Stimulated activated naive B cell treated with anti-CD40 and anti-IgM and Interleukin-4, amounts not matched to agents 10 μg/mL and 1 μg/mL and 100 μg/mL, for 72 hours (primary cell): ENCODE measurements around the gene C3.
"Not testable (repeated sequence)": the region's sequence is repeated elsewhere in the genome, so short reads cannot be mapped to it uniquely, and the experiment has no call there.

Experiments
- ATAC-seq, 2 donors: fragments of 150-1000 bp; cut with Tn5 transposase; replicated peaks; 2 replicates each; pipeline ENCODE4 v1.10.0; 2021; ENCODE audit warnings: moderate library complexity in 1 of 2
- DNase-seq: peaks from one replicate; pipeline ENCODE4 v3.0.0; 2021
- H3K27ac Mint-ChIP-seq: one replicate; pipeline ENCODE4 v1.8.0; 2022; ENCODE audit warnings: mild to moderate bottlenecking, mixed read lengths
- H3K27me3 Mint-ChIP-seq, 2 donors: one replicate each; pipeline ENCODE4 v1.8.0; 2022; ENCODE audit warnings: mixed read lengths in 2 of 2
- H3K36me3 Mint-ChIP-seq, 2 donors: one replicate each; pipeline ENCODE4 v1.8.0; 2022; ENCODE audit warnings: mixed read lengths in 2 of 2, mild to moderate bottlenecking in 1 of 2
- H3K4me1 Mint-ChIP-seq, 2 donors: one replicate each; pipeline ENCODE4 v1.8.0; 2022; ENCODE audit warnings: mixed read lengths in 2 of 2, mild to moderate bottlenecking in 1 of 2
- H3K4me3 Mint-ChIP-seq, 2 donors: one replicate each; pipeline ENCODE4 v1.8.0; 2022; ENCODE audit warnings: mild to moderate bottlenecking in 2 of 2, mixed read lengths in 2 of 2, moderate library complexity in 1 of 2
- H3K9me3 Mint-ChIP-seq, 2 donors: one replicate each; pipeline ENCODE4 v1.8.0; 2022; ENCODE audit warnings: mixed read lengths in 2 of 2, mild to moderate bottlenecking in 1 of 2

C3 gene

DNA sequence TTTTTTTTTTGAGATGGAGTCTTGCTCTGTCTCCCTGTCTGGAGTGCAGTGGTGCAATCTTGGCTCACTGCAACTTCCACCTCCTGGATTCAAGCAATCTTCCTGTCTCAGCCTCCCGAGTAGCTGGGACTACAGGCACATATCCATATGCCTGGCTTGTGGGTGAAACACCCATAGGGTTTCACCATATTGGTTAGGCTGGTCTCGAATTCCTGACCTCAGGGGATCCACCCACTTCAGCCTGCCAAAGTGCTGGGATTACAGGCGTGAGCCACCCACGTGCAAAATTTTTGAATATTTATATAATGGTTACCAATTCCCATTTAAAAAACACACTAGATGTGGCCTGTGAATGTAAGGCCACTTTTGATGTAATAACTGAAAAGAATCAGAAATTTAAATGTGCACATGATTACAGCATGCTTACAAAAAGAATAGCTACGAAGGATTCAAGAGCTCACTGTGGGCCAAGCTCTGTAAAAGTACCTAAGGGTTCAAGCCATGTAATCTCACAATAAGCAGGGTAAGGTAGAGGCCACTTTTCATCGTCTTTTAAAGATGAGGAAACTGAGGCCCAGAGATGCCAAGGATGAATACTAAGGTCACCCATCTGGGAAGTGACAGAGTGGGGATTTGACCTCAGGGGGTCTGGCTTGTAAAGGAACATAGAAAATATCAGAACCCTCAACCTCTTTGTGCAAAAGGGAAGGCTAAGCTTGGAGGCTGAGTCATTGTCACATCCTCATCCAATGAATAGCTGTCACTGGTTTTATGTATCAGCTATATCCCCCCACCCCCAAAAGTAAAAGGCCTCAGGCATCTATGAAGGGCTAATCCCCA lies 68.3 kb downstream of the C3 start:
- Mint-ChIP-seq H3K36me3 (no peaks in the 10 kb centered on the region), H3K9me3 (no peaks in the 10 kb centered on the region), H3K27ac (no peak overlapping the region), H3K4me1 (peaks cover 10 to 17% of the 10 kb centered on the region in 2 donors), H3K27me3 (peaks cover 13 to 20% of the 10 kb centered on the region in 2 donors), H3K4me3 (no peak overlapping the region)
- ATAC-seq: no peak
- DNase-seq: no peak

DNA sequence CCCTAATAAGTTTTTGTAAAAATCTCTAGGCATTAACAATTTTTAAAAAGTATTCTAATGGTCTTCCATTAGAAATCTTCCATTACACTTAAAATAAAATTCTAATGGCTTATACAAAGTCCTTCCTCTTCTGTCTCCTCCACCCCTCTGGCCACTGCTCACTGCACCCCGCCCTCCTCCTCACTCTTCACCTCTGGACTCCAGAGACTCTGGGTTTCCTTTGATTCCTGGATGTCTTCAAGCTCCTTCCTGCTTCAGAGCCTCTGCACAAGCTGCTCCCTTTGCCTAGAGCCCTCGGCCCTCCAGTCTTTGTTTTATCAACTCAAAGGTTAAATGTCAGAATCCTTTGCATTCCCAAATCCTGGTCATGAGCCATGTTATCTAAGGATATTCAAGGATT lies 71.3 kb downstream of the C3 start:
- Mint-ChIP-seq H3K4me1 (peaks cover under 1 to 6% of the 10 kb centered on the region in 2 donors), H3K27ac (no peak overlapping the region), H3K4me3 (no peak overlapping the region), H3K9me3 (no peaks in the 10 kb centered on the region), H3K36me3 (no peaks in the 10 kb centered on the region), H3K27me3 (peaks cover 23 to 31% of the 10 kb centered on the region in 2 donors)
- no peak for DNase-seq
- ATAC-seq: no peak

DNA sequence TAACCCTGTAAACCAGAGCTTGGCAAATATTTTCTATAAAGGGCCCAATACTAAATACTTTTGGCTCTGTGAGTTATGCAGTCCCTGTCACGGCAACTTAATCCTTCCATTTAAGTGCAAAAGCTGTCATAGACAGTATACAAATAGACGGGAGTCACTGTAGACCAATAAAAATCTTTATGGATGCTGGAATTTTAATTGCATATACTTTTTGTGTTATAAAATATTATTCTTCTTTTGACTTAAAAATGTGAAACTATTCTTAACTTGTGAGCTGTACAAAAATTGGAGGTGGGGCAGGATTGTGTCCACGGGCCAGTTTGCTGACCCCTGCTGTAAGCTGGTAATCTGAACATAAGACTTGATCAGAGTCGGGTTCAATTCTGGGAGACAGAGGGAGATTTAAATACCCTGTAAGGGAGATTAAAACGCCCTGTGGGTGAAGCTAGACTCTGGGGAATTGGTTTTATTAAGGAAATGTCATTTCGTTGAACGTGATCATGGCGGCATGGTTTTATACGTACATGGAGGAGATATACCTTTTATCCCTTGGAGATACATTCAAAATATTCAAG lies 72.2 kb downstream of the C3 start:
- DNase-seq (no peak), ATAC-seq (no peak)
- H3K4me1 Mint-ChIP-seq: no peaks in the 10 kb centered on the region
- H3K9me3 Mint-ChIP-seq: no peaks in the 10 kb centered on the region
- no peak overlapping the region for H3K4me3 Mint-ChIP-seq
- H3K27ac Mint-ChIP-seq: no peak overlapping the region
- no peaks in the 10 kb centered on the region for H3K36me3 Mint-ChIP-seq
- peaks cover 23 to 28% of the 10 kb centered on the region in 2 donors for H3K27me3 Mint-ChIP-seq

DNA sequence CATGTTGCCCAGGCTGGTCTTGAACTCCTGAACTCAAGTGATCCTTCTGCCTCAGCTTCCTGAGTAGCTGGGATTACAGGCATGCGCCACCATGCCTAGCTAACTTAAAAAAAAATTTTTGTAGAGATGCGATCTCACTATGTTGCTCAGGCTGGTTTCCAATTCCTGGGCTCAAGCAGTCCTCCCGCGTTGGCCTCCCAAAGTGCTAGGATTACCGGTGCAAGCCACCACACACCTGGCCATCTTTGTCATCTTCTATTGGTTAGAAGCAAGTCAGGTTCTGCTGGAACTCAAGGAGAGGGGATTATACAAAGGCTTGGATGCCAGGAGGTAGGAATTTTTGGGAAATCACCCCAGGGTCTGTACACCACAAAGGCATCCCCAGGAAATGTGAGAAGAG lies 75.7 kb downstream of the C3 start:
- Mint-ChIP-seq H3K9me3 (no peaks in the 10 kb centered on the region), H3K4me3 (no peak overlapping the region), H3K27ac (no peak overlapping the region), H3K4me1 (peaks cover 11 to 15% of the 10 kb centered on the region in 2 donors), H3K36me3 (no peaks in the 10 kb centered on the region), H3K27me3 (peaks cover 18 to 22% of the 10 kb centered on the region in 2 donors)
- ATAC-seq: no peak
- no peak for DNase-seq

DNA sequence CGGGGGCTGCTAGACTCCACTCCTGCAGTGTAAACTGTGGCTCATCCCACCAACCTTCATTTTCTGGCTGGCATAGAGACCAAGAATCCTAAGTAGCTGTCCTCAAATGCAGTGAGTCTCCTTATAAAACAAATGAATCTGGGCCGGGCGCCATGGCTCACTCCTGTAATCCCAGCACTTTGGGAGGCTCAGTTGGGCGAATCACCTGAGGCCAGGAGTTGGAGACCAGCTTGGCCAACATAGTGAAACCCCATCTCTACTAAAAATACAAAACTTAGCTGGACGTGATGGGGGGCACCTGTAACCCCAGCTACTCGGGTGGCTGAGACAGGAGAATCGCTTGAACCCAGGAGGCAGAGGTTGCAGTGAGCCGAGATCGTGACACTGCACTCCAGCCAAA lies 80.1 kb downstream of the C3 start:
- not testable (repeated sequence) for DNase-seq, H3K4me3 Mint-ChIP-seq, H3K27me3 Mint-ChIP-seq, H3K9me3 Mint-ChIP-seq, ATAC-seq, H3K27ac Mint-ChIP-seq, H3K36me3 Mint-ChIP-seq
- peaks cover 11 to 17% of the 10 kb centered on the region in 2 donors for H3K4me1 Mint-ChIP-seq

DNA sequence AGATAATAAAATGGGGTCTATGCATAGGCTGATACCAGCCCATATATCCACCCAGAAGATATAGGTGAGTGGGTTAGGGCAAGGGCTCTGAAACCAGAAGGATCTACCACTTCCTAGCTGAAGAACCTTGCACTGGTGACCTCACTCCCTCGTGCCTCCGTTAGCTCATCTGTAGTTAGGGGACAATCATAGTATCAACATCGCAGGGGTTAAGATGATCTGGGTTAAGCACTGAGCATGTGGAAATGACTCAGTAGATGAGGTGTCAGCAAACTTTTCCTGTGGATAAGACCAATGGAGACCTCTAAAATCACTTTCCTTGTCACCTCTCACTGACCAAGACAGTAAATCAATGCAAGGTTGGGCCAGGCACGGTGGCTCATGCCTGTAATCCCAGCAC lies 81.0 kb downstream of the C3 start:
- Mint-ChIP-seq H3K4me3 (no peak overlapping the region), H3K9me3 (peaks cover 0 to under 1% of the 10 kb centered on the region in 2 donors), H3K27me3 (peaks cover 6% of the 10 kb centered on the region in 2 donors), H3K36me3 (no peaks in the 10 kb centered on the region), H3K4me1 (peaks cover 11 to 17% of the 10 kb centered on the region in 2 donors), H3K27ac (no peak overlapping the region)
- DNase-seq (no peak), ATAC-seq (peak in 1 of 2 donors; percentile 51)

DNA sequence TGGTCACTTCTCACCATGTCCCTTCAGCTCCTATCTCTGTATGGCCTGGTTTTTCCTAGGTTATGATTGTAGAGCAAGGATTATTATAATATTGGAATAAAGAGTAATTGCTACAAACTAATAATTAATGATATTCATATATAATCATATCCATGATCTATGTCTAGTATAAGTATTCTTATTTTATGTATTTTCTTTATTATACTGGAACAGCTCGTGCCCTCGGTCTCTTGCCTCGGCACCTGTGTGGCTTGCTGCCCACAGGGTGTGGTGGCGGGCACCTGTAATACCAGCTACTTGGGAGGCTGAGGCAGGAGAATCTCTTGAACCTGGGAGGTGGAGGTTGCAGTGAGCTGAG lies 87.0 kb downstream of the C3 start:
- H3K4me3 Mint-ChIP-seq, H3K9me3 Mint-ChIP-seq, H3K36me3 Mint-ChIP-seq: not testable (repeated sequence)

DNA sequence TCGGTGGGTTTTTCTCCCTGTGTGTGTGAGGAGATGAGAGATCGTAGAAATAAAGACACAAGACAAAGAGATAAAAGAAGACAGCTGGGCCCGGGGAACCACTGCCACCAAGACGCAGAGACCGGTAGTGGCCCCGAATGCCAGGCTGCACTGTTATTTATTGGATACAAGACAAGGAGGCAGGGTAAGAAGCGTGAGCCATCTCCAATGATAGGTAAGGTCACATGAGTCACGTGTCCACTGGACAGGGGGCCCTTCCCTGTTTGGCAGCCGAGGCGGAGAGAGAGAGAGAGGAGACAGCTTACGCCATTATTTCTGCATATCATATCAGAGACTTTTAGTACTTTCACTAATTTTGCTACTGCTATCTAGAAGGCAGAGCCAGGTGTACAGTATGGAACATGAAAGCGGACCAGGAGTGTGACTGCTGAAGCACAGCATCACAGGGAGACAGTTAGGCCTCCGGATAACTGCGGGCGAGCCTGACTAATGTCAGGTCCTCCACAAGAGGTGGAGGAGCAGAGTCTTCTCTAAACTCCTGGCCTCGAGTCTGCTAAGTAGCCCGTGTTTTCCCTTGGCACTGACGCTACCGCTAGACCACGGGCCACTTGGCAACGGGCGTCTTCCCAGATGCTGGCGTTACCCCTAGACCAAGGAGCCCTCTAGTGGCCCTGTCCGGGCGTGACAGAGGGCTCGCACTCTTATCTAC lies 87.5 kb downstream of the C3 start:
- not testable (repeated sequence) for H3K27ac Mint-ChIP-seq, H3K36me3 Mint-ChIP-seq, H3K4me3 Mint-ChIP-seq, H3K9me3 Mint-ChIP-seq, H3K27me3 Mint-ChIP-seq
- peak; percentile 23 to 49 for ATAC-seq
- H3K4me1 Mint-ChIP-seq: peaks cover 9 to 14% of the 10 kb centered on the region in 2 donors
- DNase-seq: peak; percentile 51

More for the DNA sequence above, 87.0 kb downstream of the C3 start:
- ATAC-seq, H3K27ac Mint-ChIP-seq, DNase-seq: not testable (repeated sequence)
- Mint-ChIP-seq H3K27me3 (peaks cover 11% of the 10 kb centered on the region in 2 donors), H3K4me1 (peaks cover 9 to 14% of the 10 kb centered on the region in 2 donors)

DNA sequence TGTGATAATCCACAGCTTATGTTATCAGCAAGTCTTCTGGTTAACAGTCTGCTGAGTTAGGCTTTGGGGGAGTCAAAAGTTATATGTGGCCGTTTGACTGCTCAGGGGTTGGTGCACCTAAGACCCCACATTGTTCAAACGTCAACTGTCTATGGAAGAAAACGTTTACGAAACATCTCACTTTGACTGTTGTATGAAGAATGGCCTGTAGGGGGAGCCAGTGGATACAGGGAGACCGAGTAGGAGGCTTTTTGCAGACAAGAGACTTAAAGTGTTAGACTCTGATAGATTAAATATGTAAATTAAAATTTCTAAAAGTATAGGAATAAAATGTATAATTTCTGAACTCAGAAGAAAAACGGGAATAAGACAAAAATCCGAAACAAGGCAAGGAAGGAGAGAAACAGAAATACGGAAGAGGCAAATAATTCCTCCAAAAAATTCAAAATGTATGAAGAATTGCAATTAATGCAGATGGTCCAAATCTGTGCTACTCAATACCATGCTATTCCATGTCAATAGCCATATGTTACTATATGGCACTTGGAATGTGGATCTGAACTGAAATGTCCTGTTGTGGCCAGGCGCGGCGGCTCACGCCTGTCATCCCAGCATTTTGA lies 88.3 kb downstream of the C3 start:
- peak; percentile 73 for DNase-seq
- Mint-ChIP-seq H3K27ac (no peak overlapping the region), H3K27me3 (peaks cover 5 to 9% of the 10 kb centered on the region in 2 donors), H3K4me1 (peaks cover 9 to 14% of the 10 kb centered on the region in 2 donors), H3K36me3 (no peaks in the 10 kb centered on the region), H3K9me3 (peaks cover 0 to 2% of the 10 kb centered on the region in 2 donors), H3K4me3 (no peak overlapping the region)
- peak; percentile 63 to 71 for ATAC-seq
